Astrocyte (in vitro differentiated cells and primary cell): ENCODE measurements around the gene NPM1. TPM values are rescaled to one million over a fixed set of nuclear protein-coding genes. Genes with fewer than 3 reads are reported as not detected.
A peak's percentile ranks its signal among the peaks of the same experiment; 100 is the strongest.

Experiments used
- DNase-seq: peaks from one replicate; pipeline ENCODE4 v3.0.0-alpha.2; 2010; ENCODE audit warnings: low read depth
- FAIRE-seq: peaks from 2 replicates; lab custom pipeline; 2011; peaks lifted over from hg19 to GRCh38; lab: Jason Lieb, UNC
- H2AFZ ChIP-seq: 2 replicates; pipeline ENCODE4 v1.6.0; 2012; ENCODE audit warnings: low read depth, low read length, inconsistent platforms
- H3K27ac ChIP-seq: 2 replicates; pipeline ENCODE4 v1.5.1; 2011; ENCODE audit warnings: low read depth, low read length, inconsistent platforms
- H3K27me3 ChIP-seq: 2 replicates; pipeline ENCODE4 v1.6.0; 2011; ENCODE audit warnings: low read length, inconsistent platforms; ENCODE audit not compliant: insufficient read depth
- H3K36me3 ChIP-seq: 2 replicates; pipeline ENCODE4 v1.5.1; 2011; ENCODE audit warnings: low read length, inconsistent platforms; ENCODE audit not compliant: insufficient read depth
- H3K4me1 ChIP-seq: 2 replicates; pipeline ENCODE4 v1.5.1; 2011; ENCODE audit warnings: low read length, inconsistent platforms; ENCODE audit not compliant: insufficient read depth
- H3K4me2 ChIP-seq: 2 replicates; pipeline ENCODE4 v1.6.0; 2012; ENCODE audit warnings: low read length, inconsistent platforms
- H3K4me3 ChIP-seq: 2 replicates; pipeline ENCODE4 v1.5.1; 2011; ENCODE audit warnings: low read depth, mild to moderate bottlenecking, low read length, inconsistent platforms; ENCODE audit not compliant: insufficient read depth
- H3K79me2 ChIP-seq: 2 replicates; pipeline ENCODE4 v1.6.0; 2012; ENCODE audit warnings: mild to moderate bottlenecking, low read length, inconsistent platforms; ENCODE audit not compliant: insufficient read depth
- H3K9ac ChIP-seq: 2 replicates; pipeline ENCODE4 v1.6.0; 2012; ENCODE audit warnings: mild to moderate bottlenecking, low read length, inconsistent platforms
- H3K9me3 ChIP-seq: 2 replicates; pipeline ENCODE4 v1.5.1; 2012; ENCODE audit warnings: low read depth, mild to moderate bottlenecking, low read length, inconsistent platforms; ENCODE audit not compliant: insufficient read depth
- H4K20me1 ChIP-seq: 2 replicates; pipeline ENCODE4 v1.6.0; 2012; ENCODE audit warnings: low read length, inconsistent platforms; ENCODE audit not compliant: insufficient read depth
- H3K27ac Mint-ChIP-seq: one replicate; pipeline ENCODE4 v1.8.0; 2021; ENCODE audit warnings: mild to moderate bottlenecking, mixed read lengths; ENCODE audit not compliant: unreplicated experiment
- H3K27me3 Mint-ChIP-seq: one replicate; pipeline ENCODE4 v1.8.0; 2021; ENCODE audit warnings: low read depth, mixed read lengths; ENCODE audit not compliant: unreplicated experiment
- H3K36me3 Mint-ChIP-seq: one replicate; pipeline ENCODE4 v1.8.0; 2021; ENCODE audit warnings: low read depth, mixed read lengths; ENCODE audit not compliant: unreplicated experiment
- H3K4me1 Mint-ChIP-seq: one replicate; pipeline ENCODE4 v1.8.0; 2021; ENCODE audit warnings: low read depth, mixed read lengths; ENCODE audit not compliant: unreplicated experiment
- H3K4me3 Mint-ChIP-seq: one replicate; pipeline ENCODE4 v1.8.0; 2021; ENCODE audit warnings: mild to moderate bottlenecking, moderate library complexity, mixed read lengths; ENCODE audit not compliant: unreplicated experiment
- H3K9me3 Mint-ChIP-seq: one replicate; pipeline ENCODE4 v1.8.0; 2021; ENCODE audit warnings: mild to moderate bottlenecking, mixed read lengths; ENCODE audit not compliant: unreplicated experiment
- EZH2 ChIP-seq: IDR thresholded peaks from 2 replicates; pipeline ENCODE4 v1.6.1; 2012; ENCODE audit warnings: mild to moderate bottlenecking, low read length, inconsistent platforms; ENCODE audit not compliant: insufficient read depth
- total RNA-seq: library from RNA; stranded (reverse); gene quantifications from 2 replicates; pipeline ENCODE4 v1.2.1, GENCODE V29; 2021
- TF ChIP-seq, protein P1 (sequence below): IDR thresholded peaks from 2 replicates; pipeline ENCODE4 v1.5.1; 2011; ENCODE audit warnings: low read depth, mild to moderate bottlenecking, inconsistent platforms, low read length, moderate library complexity; ENCODE audit not compliant: insufficient read depth

NPM1 gene
- total RNA-seq, 1 donor from 2014 or later = 1,219 TPM

DNA sequence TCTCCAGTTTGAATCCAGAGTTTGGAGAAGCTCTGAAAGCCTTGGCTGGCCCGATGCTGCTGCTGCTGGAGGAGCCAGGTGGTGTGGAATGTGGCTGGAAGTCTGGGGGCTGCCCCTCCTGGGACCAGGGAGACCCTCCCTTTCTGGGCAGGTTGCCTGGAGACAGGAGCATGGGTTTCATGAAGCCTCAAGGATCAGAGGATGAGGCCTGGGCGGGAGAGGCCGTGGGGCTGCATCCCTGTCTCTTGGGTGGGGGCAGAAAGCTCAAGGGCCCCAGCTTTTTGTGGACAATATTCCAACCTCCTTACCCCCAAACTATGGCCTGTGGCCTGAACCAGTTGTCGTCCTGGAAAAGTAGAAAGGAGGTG is 41.9 kb downstream of the NPM1 start:
- Histone ChIP-seq H3K27ac (no peak overlapping the region), H3K27me3 (no peaks in the 10 kb centered on the region), H3K9ac (no peak overlapping the region), H3K4me3 (no peak overlapping the region), H4K20me1 (no peaks in the 10 kb centered on the region), H3K4me1 (no peaks in the 10 kb centered on the region), H3K9me3 (no peaks in the 10 kb centered on the region), H3K79me2 (no peaks in the 10 kb centered on the region), H3K4me2 (no peak overlapping the region), H3K36me3 (no peaks in the 10 kb centered on the region), H2AFZ (no peak overlapping the region)
- peaks cover 15% of the 10 kb centered on the region for H3K27me3 Mint-ChIP-seq
- H3K9me3 Mint-ChIP-seq = peaks cover 2% of the 10 kb centered on the region
- no peak overlapping the region for H3K27ac Mint-ChIP-seq
- H3K4me3 Mint-ChIP-seq = peak overlapping the region; percentile 8
- no peak for TF ChIP-seq EZH2
- TF ChIP-seq, protein P1, sequence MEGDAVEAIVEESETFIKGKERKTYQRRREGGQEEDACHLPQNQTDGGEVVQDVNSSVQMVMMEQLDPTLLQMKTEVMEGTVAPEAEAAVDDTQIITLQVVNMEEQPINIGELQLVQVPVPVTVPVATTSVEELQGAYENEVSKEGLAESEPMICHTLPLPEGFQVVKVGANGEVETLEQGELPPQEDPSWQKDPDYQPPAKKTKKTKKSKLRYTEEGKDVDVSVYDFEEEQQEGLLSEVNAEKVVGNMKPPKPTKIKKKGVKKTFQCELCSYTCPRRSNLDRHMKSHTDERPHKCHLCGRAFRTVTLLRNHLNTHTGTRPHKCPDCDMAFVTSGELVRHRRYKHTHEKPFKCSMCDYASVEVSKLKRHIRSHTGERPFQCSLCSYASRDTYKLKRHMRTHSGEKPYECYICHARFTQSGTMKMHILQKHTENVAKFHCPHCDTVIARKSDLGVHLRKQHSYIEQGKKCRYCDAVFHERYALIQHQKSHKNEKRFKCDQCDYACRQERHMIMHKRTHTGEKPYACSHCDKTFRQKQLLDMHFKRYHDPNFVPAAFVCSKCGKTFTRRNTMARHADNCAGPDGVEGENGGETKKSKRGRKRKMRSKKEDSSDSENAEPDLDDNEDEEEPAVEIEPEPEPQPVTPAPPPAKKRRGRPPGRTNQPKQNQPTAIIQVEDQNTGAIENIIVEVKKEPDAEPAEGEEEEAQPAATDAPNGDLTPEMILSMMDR = no peak
- no peak for DNase-seq
- no peak for FAIRE-seq
- H3K4me1 Mint-ChIP-seq = no peaks in the 10 kb centered on the region
- H3K36me3 Mint-ChIP-seq = peaks cover 8% of the 10 kb centered on the region

DNA sequence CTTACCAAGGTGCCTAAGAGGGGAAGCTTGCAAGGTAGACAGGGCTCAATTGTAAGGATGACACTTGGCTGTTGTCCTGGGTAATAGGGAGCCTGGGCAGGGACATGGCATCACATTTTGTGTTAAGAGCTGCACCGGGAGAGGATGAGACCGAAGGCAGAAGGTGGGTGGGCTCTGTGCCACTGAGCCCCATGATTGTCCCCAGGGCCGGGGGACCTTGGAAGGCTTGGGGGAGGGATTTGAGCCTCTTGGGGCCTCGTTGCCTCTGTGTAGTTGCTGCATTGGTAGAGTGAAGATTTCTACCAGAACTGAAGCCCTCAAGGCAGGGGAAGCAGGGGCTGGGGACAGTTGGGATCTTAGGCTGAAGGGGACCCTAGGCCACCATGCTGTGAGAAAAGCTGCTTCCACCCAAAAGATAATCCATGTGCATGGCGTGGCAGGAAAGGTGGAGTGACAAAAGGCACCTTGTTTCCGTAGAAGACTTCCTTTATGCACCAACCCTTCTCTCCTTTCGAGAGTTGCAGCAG is 43.7 kb downstream of the NPM1 start:
- no peak for DNase-seq
- H2AFZ ChIP-seq = no peak overlapping the region
- H3K27me3 ChIP-seq = no peaks in the 10 kb centered on the region
- no peaks in the 10 kb centered on the region for H3K9me3 ChIP-seq
- H3K9ac ChIP-seq = no peak overlapping the region
- FAIRE-seq = no peak
- H3K27ac Mint-ChIP-seq = no peak overlapping the region
- H3K4me3 Mint-ChIP-seq = no peak overlapping the region
- no peak overlapping the region for H3K4me2 ChIP-seq
- H3K4me1 Mint-ChIP-seq = no peaks in the 10 kb centered on the region
- H3K27ac ChIP-seq = no peak overlapping the region
- H3K79me2 ChIP-seq = no peaks in the 10 kb centered on the region
- H3K9me3 Mint-ChIP-seq = peaks cover 2% of the 10 kb centered on the region
- peaks cover 26% of the 10 kb centered on the region for H3K27me3 Mint-ChIP-seq
- no peaks in the 10 kb centered on the region for H3K36me3 ChIP-seq
- no peak overlapping the region for H3K4me3 ChIP-seq
- TF ChIP-seq, protein P1 = no peak
- TF ChIP-seq EZH2 = no peak
- no peaks in the 10 kb centered on the region for H4K20me1 ChIP-seq
- peaks cover 12% of the 10 kb centered on the region for H3K36me3 Mint-ChIP-seq
- H3K4me1 ChIP-seq = no peaks in the 10 kb centered on the region

DNA sequence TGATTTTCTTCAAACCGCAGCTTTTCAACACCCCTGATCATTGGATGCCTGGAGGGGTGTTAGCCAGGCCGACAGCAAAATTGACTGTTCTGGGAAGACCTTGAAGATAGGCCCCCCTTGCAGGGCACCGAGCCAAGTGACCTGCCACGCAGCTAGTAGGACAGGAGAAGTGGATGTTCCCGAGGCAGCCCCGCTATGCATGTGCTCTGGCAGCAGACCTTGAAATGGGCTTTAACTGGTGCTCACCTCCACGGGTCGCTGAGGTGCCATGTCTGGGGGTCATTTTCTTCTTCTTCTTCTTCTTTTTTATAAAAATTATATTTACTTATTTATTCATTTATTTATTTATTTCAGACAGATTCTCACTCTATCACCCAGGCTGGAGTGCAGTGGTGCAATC is 44.4 kb downstream of the NPM1 start:
- no peak overlapping the region for H3K27ac Mint-ChIP-seq
- FAIRE-seq (no peak), DNase-seq (no peak)
- no peak overlapping the region for H3K4me3 Mint-ChIP-seq
- Histone ChIP-seq H2AFZ (no peak overlapping the region), H3K79me2 (no peaks in the 10 kb centered on the region), H3K36me3 (no peaks in the 10 kb centered on the region), H3K27ac (no peak overlapping the region), H3K4me3 (no peak overlapping the region), H3K4me2 (no peak overlapping the region), H3K9me3 (no peaks in the 10 kb centered on the region), H3K9ac (no peak overlapping the region), H4K20me1 (no peaks in the 10 kb centered on the region), H3K4me1 (no peaks in the 10 kb centered on the region), H3K27me3 (no peaks in the 10 kb centered on the region)
- TF ChIP-seq, protein P1 = no peak
- TF ChIP-seq EZH2 = no peak
- H3K9me3 Mint-ChIP-seq = peaks cover 2% of the 10 kb centered on the region
- H3K4me1 Mint-ChIP-seq = no peaks in the 10 kb centered on the region
- H3K27me3 Mint-ChIP-seq = peaks cover 28% of the 10 kb centered on the region
- H3K36me3 Mint-ChIP-seq = peaks cover 12% of the 10 kb centered on the region
